SW480 (cell line): ENCODE measurements around the gene VPS54.
"Not testable (repeated sequence)": the region's sequence is repeated elsewhere in the genome, so short reads cannot be mapped to it uniquely, and the experiment has no call there.

Experiments used
- DNase-seq: peaks from one replicate; pipeline ENCODE4 v3.0.0-alpha.2; 2016; ENCODE audit warnings: low spot score

The VPS54 gene

GRCh38 chr2:63866009-63866709 lies 153.1 kb downstream of the VPS54 start:
- no peak for DNase-seq

- no peak for DNase-seq
These were observed 153.9 kb downstream of the VPS54 start for GRCh38 chr2:63865159-63865799.

- no peak for DNase-seq
These were observed 155.5 kb downstream of the VPS54 start for GRCh38 chr2:63863707-63864106.

- DNase-seq = no peak
These were observed 156.4 kb downstream of the VPS54 start for GRCh38 chr2:63862806-63863205.

- peak; percentile 39 for DNase-seq
These were observed 157.9 kb downstream of the VPS54 start for GRCh38 chr2:63861220-63861822.

GRCh38 chr2:63858291-63858690 lies 160.9 kb downstream of the VPS54 start:
- no peak for DNase-seq

- DNase-seq = no peak
These were observed 163.0 kb downstream of the VPS54 start for GRCh38 chr2:63856303-63856603.

GRCh38 chr2:63855418-63856302 lies 163.6 kb downstream of the VPS54 start:
- DNase-seq = no peak

GRCh38 chr2:63853527-63854310 lies 165.5 kb downstream of the VPS54 start:
- no peak for DNase-seq

- DNase-seq = no peak
These were observed 167.4 kb downstream of the VPS54 start for GRCh38 chr2:63851691-63852311.

GRCh38 chr2:63850649-63851048 lies 168.6 kb downstream of the VPS54 start:
- DNase-seq = no peak

- DNase-seq = no peak
These were observed 169.0 kb downstream of the VPS54 start for GRCh38 chr2:63850204-63850571.

- DNase-seq = no peak
These were observed 169.6 kb downstream of the VPS54 start for GRCh38 chr2:63849381-63850203.

GRCh38 chr2:63847571-63847970 lies 171.7 kb downstream of the VPS54 start:
- DNase-seq = not testable (repeated sequence)

GRCh38 chr2:63846487-63846886 lies 172.7 kb downstream of the VPS54 start:
- no peak for DNase-seq

- no peak for DNase-seq
These were observed 173.4 kb downstream of the VPS54 start for GRCh38 chr2:63845866-63846265.

GRCh38 chr2:63844616-63845015 lies 174.6 kb downstream of the VPS54 start:
- DNase-seq = no peak

GRCh38 chr2:63843791-63844190 lies 175.4 kb downstream of the VPS54 start:
- no peak for DNase-seq

GRCh38 chr2:63843093-63843492 lies 176.1 kb downstream of the VPS54 start:
- no peak for DNase-seq
